Stimulated activated CD4-positive, alpha-beta T cell treated with anti-CD3 and anti-CD28 coated beads, Interleukin-2, amount 100 ng/mL, for 4 hours (primary cell): ENCODE measurements around the gene RIN3.

Source experiments
- DNase-seq: peaks from one replicate; pipeline ENCODE4 v3.0.0-alpha.2; 2020; ENCODE audit warnings: low read depth

RIN3 gene

GRCh38 chr14:92487513-92488133 is 26.0 kb upstream of the RIN3 start:
- no peak for DNase-seq

- DNase-seq = no peak
These were observed 24.0 kb upstream of the RIN3 start for GRCh38 chr14:92489394-92490238.

GRCh38 chr14:92490239-92490959 is 23.2 kb upstream of the RIN3 start:
- no peak for DNase-seq

- DNase-seq = no peak
These were observed 21.8 kb upstream of the RIN3 start for GRCh38 chr14:92491782-92492181.

- no peak for DNase-seq
These were observed 21.3 kb upstream of the RIN3 start for GRCh38 chr14:92492258-92492657.

- DNase-seq = no peak
These were observed 20.6 kb upstream of the RIN3 start for GRCh38 chr14:92493024-92493423.

- no peak for DNase-seq
These were observed 20.1 kb upstream of the RIN3 start for GRCh38 chr14:92493492-92493891.

- DNase-seq = no peak
These were observed 19.1 kb upstream of the RIN3 start for GRCh38 chr14:92494512-92494911.

- no peak for DNase-seq
These were observed 18.6 kb upstream of the RIN3 start for GRCh38 chr14:92495027-92495426.

GRCh38 chr14:92496191-92496857 is 17.3 kb upstream of the RIN3 start:
- DNase-seq = no peak

- DNase-seq = no peak
These were observed 16.2 kb upstream of the RIN3 start for GRCh38 chr14:92497391-92497790.

GRCh38 chr14:92499234-92499633 is 14.3 kb upstream of the RIN3 start:
- DNase-seq = no peak

- DNase-seq = no peak
These were observed 13.1 kb upstream of the RIN3 start for GRCh38 chr14:92500491-92500941.

GRCh38 chr14:92501891-92502351 is 11.7 kb upstream of the RIN3 start:
- DNase-seq = no peak

GRCh38 chr14:92502541-92503286 is 10.9 kb upstream of the RIN3 start:
- DNase-seq = no peak

GRCh38 chr14:92503756-92504491 is 9.7 kb upstream of the RIN3 start:
- no peak for DNase-seq

- no peak for DNase-seq
These were observed 7.8 kb upstream of the RIN3 start for GRCh38 chr14:92505826-92506225.

- no peak for DNase-seq
These were observed 7.3 kb upstream of the RIN3 start for GRCh38 chr14:92506231-92506630.

GRCh38 chr14:92507174-92507768 is 6.3 kb upstream of the RIN3 start:
- no peak for DNase-seq

GRCh38 chr14:92510972-92511371 is 2.6 kb upstream of the RIN3 start:
- DNase-seq = no peak
